ENCODE results near the gene FOXO6.
A peak's percentile ranks its signal among the peaks of the same experiment; 100 is the strongest.

Gene FOXO6

GRCh38 chr1:41378999-41379737, 17.9 kb downstream of the FOXO6 start:
- DNase-seq (ENCODE audit: low spot score): no peak
- Histone ChIP-seq H3K9me3 (ENCODE audit: severe bottlenecking) (no peaks in the 10 kb centered on the region), H3K27ac (ENCODE audit: poor library complexity, severe bottlenecking) (no peak overlapping the region), H3K27me3 (ENCODE audit: insufficient read depth, poor library complexity, severe bottlenecking) (no peaks in the 10 kb centered on the region), H3K36me3 (ENCODE audit: low read depth) (no peaks in the 10 kb centered on the region), H3K4me1 (ENCODE audit: insufficient read depth, poor library complexity, severe bottlenecking) (no peaks in the 10 kb centered on the region), H3K4me3 (ENCODE audit: severe bottlenecking) (no peak overlapping the region)
- ATAC-seq (ENCODE audit: low read depth): no peak
- no peak for TF ChIP-seq CTCF (IDR thresholded peaks at IDR 0.05; ENCODE audit: poor library complexity, severe bottlenecking)

GRCh38 chr1:41379738-41380130, 18.5 kb downstream of the FOXO6 start:
- Histone ChIP-seq H3K4me1 (ENCODE audit: insufficient read depth, poor library complexity, severe bottlenecking) (no peaks in the 10 kb centered on the region), H3K27me3 (ENCODE audit: insufficient read depth, poor library complexity, severe bottlenecking) (no peaks in the 10 kb centered on the region), H3K27ac (ENCODE audit: poor library complexity, severe bottlenecking) (no peak overlapping the region), H3K4me3 (ENCODE audit: severe bottlenecking) (no peak overlapping the region), H3K9me3 (ENCODE audit: severe bottlenecking) (no peaks in the 10 kb centered on the region), H3K36me3 (ENCODE audit: low read depth) (no peaks in the 10 kb centered on the region)
- no peak for TF ChIP-seq CTCF (IDR thresholded peaks at IDR 0.05; ENCODE audit: poor library complexity, severe bottlenecking)
- DNase-seq (ENCODE audit: low spot score) (no peak), ATAC-seq (ENCODE audit: low read depth) (no peak)

GRCh38 chr1:41380195-41380594, 19.0 kb downstream of the FOXO6 start:
- H3K4me3 ChIP-seq (ENCODE audit: severe bottlenecking): no peak overlapping the region
- DNase-seq (ENCODE audit: low spot score): no peak
- no peaks in the 10 kb centered on the region for H3K4me1 ChIP-seq (ENCODE audit: insufficient read depth, poor library complexity, severe bottlenecking)
- no peak for ATAC-seq (ENCODE audit: low read depth)
- TF ChIP-seq CTCF (IDR thresholded peaks at IDR 0.05; ENCODE audit: poor library complexity, severe bottlenecking): no peak
- no peaks in the 10 kb centered on the region for H3K27me3 ChIP-seq (ENCODE audit: insufficient read depth, poor library complexity, severe bottlenecking)
- no peak overlapping the region for H3K27ac ChIP-seq (ENCODE audit: poor library complexity, severe bottlenecking)
- no peaks in the 10 kb centered on the region for H3K9me3 ChIP-seq (ENCODE audit: severe bottlenecking)
- H3K36me3 ChIP-seq (ENCODE audit: low read depth): no peaks in the 10 kb centered on the region

GRCh38 chr1:41380979-41381691, 19.9 kb downstream of the FOXO6 start:
- Histone ChIP-seq H3K27ac (ENCODE audit: poor library complexity, severe bottlenecking) (peak overlapping the region; percentile 65), H3K36me3 (ENCODE audit: low read depth) (no peaks in the 10 kb centered on the region), H3K4me3 (ENCODE audit: severe bottlenecking) (peak overlapping the region; percentile 41), H3K27me3 (ENCODE audit: insufficient read depth, poor library complexity, severe bottlenecking) (no peaks in the 10 kb centered on the region), H3K4me1 (ENCODE audit: insufficient read depth, poor library complexity, severe bottlenecking) (no peaks in the 10 kb centered on the region), H3K9me3 (ENCODE audit: severe bottlenecking) (no peaks in the 10 kb centered on the region)
- DNase-seq (ENCODE audit: low spot score) (no peak), ATAC-seq (ENCODE audit: low read depth) (peak; percentile 22; the same call in 2 of the 3 replicates)
- no peak for TF ChIP-seq CTCF (IDR thresholded peaks at IDR 0.05; ENCODE audit: poor library complexity, severe bottlenecking)
